ENCODE data around the gene DPF3. TPM values are rescaled to one million over a fixed set of nuclear protein-coding genes. Genes with fewer than 3 reads are reported as not detected.

Gene DPF3
- total RNA-seq, 1 donor from 2014 or later = 3.0 TPM

- H3K9me3 Mint-ChIP-seq (ENCODE audit: unreplicated experiment) = no peaks in the 10 kb centered on the region
- DNase-seq (ENCODE audit: low spot score) = no peak
- TF ChIP-seq CTCF (IDR thresholded peaks at IDR 0.05; ENCODE audit: unreplicated experiment) = no peak
- no peaks in the 10 kb centered on the region for H3K36me3 Mint-ChIP-seq (ENCODE audit: low read depth, unreplicated experiment)
- peaks cover 1% of the 10 kb centered on the region for H3K27me3 Mint-ChIP-seq (ENCODE audit: unreplicated experiment)
- H3K4me3 Mint-ChIP-seq (ENCODE audit: unreplicated experiment) = no peak overlapping the region
- H3K27ac Mint-ChIP-seq (ENCODE audit: unreplicated experiment) = no peak overlapping the region
- H3K4me1 Mint-ChIP-seq (ENCODE audit: unreplicated experiment) = peaks cover 2% of the 10 kb centered on the region
Measured at GRCh38 chr14:72809063-72809462, 84.8 kb downstream of the DPF3 start.

- TF ChIP-seq CTCF (IDR thresholded peaks at IDR 0.05; ENCODE audit: unreplicated experiment) = no peak
- Mint-ChIP-seq H3K27me3 (ENCODE audit: unreplicated experiment) (peaks cover 2% of the 10 kb centered on the region), H3K27ac (ENCODE audit: unreplicated experiment) (no peak overlapping the region), H3K36me3 (ENCODE audit: low read depth, unreplicated experiment) (no peaks in the 10 kb centered on the region), H3K4me1 (ENCODE audit: unreplicated experiment) (peaks cover 2% of the 10 kb centered on the region), H3K9me3 (ENCODE audit: unreplicated experiment) (no peaks in the 10 kb centered on the region), H3K4me3 (ENCODE audit: unreplicated experiment) (no peak overlapping the region)
- no peak for DNase-seq (ENCODE audit: low spot score)
Measured at GRCh38 chr14:72808564-72808963, 85.3 kb downstream of the DPF3 start.

GRCh38 chr14:72802588-72802946, 91.3 kb downstream of the DPF3 start:
- no peak for TF ChIP-seq CTCF (IDR thresholded peaks at IDR 0.05; ENCODE audit: unreplicated experiment)
- H3K27me3 Mint-ChIP-seq (ENCODE audit: unreplicated experiment) = peaks cover 5% of the 10 kb centered on the region
- H3K9me3 Mint-ChIP-seq (ENCODE audit: unreplicated experiment) = no peaks in the 10 kb centered on the region
- H3K27ac Mint-ChIP-seq (ENCODE audit: unreplicated experiment) = no peak overlapping the region
- peaks cover 6% of the 10 kb centered on the region for H3K4me1 Mint-ChIP-seq (ENCODE audit: unreplicated experiment)
- DNase-seq (ENCODE audit: low spot score) = no peak
- H3K36me3 Mint-ChIP-seq (ENCODE audit: low read depth, unreplicated experiment) = peaks cover 9% of the 10 kb centered on the region
- no peak overlapping the region for H3K4me3 Mint-ChIP-seq (ENCODE audit: unreplicated experiment)

- Mint-ChIP-seq H3K4me3 (ENCODE audit: unreplicated experiment) (no peak overlapping the region), H3K27me3 (ENCODE audit: unreplicated experiment) (peaks cover 5% of the 10 kb centered on the region), H3K36me3 (ENCODE audit: low read depth, unreplicated experiment) (peaks cover 9% of the 10 kb centered on the region), H3K4me1 (ENCODE audit: unreplicated experiment) (peaks cover 6% of the 10 kb centered on the region), H3K27ac (ENCODE audit: unreplicated experiment) (no peak overlapping the region), H3K9me3 (ENCODE audit: unreplicated experiment) (no peaks in the 10 kb centered on the region)
- no peak for DNase-seq (ENCODE audit: low spot score)
- no peak for TF ChIP-seq CTCF (IDR thresholded peaks at IDR 0.05; ENCODE audit: unreplicated experiment)
Measured at GRCh38 chr14:72801836-72802587, 91.9 kb downstream of the DPF3 start.

- no peak overlapping the region for H3K4me3 Mint-ChIP-seq (ENCODE audit: unreplicated experiment)
- H3K27me3 Mint-ChIP-seq (ENCODE audit: unreplicated experiment) = peaks cover 5% of the 10 kb centered on the region
- H3K4me1 Mint-ChIP-seq (ENCODE audit: unreplicated experiment) = peaks cover 6% of the 10 kb centered on the region
- H3K27ac Mint-ChIP-seq (ENCODE audit: unreplicated experiment) = no peak overlapping the region
- no peak for DNase-seq (ENCODE audit: low spot score)
- peaks cover 9% of the 10 kb centered on the region for H3K36me3 Mint-ChIP-seq (ENCODE audit: low read depth, unreplicated experiment)
- TF ChIP-seq CTCF (IDR thresholded peaks at IDR 0.05; ENCODE audit: unreplicated experiment) = no peak
- H3K9me3 Mint-ChIP-seq (ENCODE audit: unreplicated experiment) = no peaks in the 10 kb centered on the region
Measured at GRCh38 chr14:72801381-72801812, 92.5 kb downstream of the DPF3 start.

Data from endothelial cell (in vitro differentiated cells).